ENCODE measurements around the gene NOS1AP. TPM values are rescaled to one million over a fixed set of nuclear protein-coding genes. Genes with fewer than 3 reads are reported as not detected.

NOS1AP gene
- total and polyA plus RNA-seq, 9 of the 15 experiments (the other 6 are each of a cell fraction or from before 2014, with no cell fraction given): 0.07 to 1.5 (median 0.22) TPM

GRCh38 chr1:162386292-162387225 is 317.1 kb downstream of the NOS1AP start (continued):
- peak; percentile 99 for TF ChIP-seq PML (IDR thresholded peaks at IDR 0.05; ENCODE audit: low read length)
- peak; percentile 60 for TF ChIP-seq MEF2A (IDR thresholded peaks at IDR 0.05; ENCODE audit: control insufficient read depth, low read depth, low read length)
- no peak for TF ChIP-seq PBX2 (CRISPR knock-in tag; IDR thresholded peaks at IDR 0.05; ENCODE audit: low read depth)
- no peak for TF ChIP-seq PBX2 (tag; conservative IDR thresholded peaks at IDR 0.05; ENCODE audit: low read depth)
- no peak for TF ChIP-seq ZFX (CRISPR knock-in tag; IDR thresholded peaks at IDR 0.05)
- no peak for TF ChIP-seq FOXK1 (CRISPR knock-in tag; IDR thresholded peaks at IDR 0.05; ENCODE audit: borderline replicate concordance)
- TF ChIP-seq ZNF445 (CRISPR knock-in tag; IDR thresholded peaks at IDR 0.05; ENCODE audit: low read depth): no peak
- TF ChIP-seq VEZF1 (CRISPR knock-in tag; IDR thresholded peaks at IDR 0.05): peak; percentile 64
- TF ChIP-seq ETV6 (IDR thresholded peaks at IDR 0.05; ENCODE audit: borderline replicate concordance in 1 of 2, low read depth in 2 of 2, low read length in 1 of 2): peak; percentile 70 to 93; a peak in 3 of 4 replicates
- TF ChIP-seq ETV6 (CRISPR knock-in tag; IDR thresholded peaks at IDR 0.05; ENCODE audit: borderline replicate concordance): no peak
- no peak for TF ChIP-seq ZNF57 (CRISPR knock-in tag; IDR thresholded peaks at IDR 0.05)
- no peak for TF ChIP-seq ZNF354B (CRISPR knock-in tag; IDR thresholded peaks at IDR 0.05)
- no peak for TF ChIP-seq ZBTB1 (CRISPR knock-in tag; IDR thresholded peaks at IDR 0.05; ENCODE audit: borderline replicate concordance, low read depth)
- no peak for TF ChIP-seq HIVEP1 (CRISPR knock-in tag; IDR thresholded peaks at IDR 0.05)
- peak; percentile 52; the same call in 1 of the 2 replicates for TF ChIP-seq SMAD3 (CRISPR knock-in tag; conservative IDR thresholded peaks at IDR 0.05)
- TF ChIP-seq CGGBP1 (CRISPR knock-in tag; IDR thresholded peaks at IDR 0.05): no peak
- TF ChIP-seq DNMT1 (IDR thresholded peaks at IDR 0.05): no peak
- TF ChIP-seq ZBTB17 (CRISPR knock-in tag; IDR thresholded peaks at IDR 0.05): no peak
- peak; percentile 97 for TF ChIP-seq HMBOX1 (IDR thresholded peaks at IDR 0.05)
- TF ChIP-seq EZH2 (IDR thresholded peaks at IDR 0.05; ENCODE audit: borderline replicate concordance, low read depth, low read length): peak; percentile 52; the same call in 1 of the 2 replicates
- no peak for TF ChIP-seq JUN (IDR thresholded peaks at IDR 0.05; ENCODE audit: borderline replicate concordance, low read depth, low read length)
- no peak for TF ChIP-seq JUN (CRISPR knock-in tag; IDR thresholded peaks at IDR 0.05; ENCODE audit: borderline replicate concordance)
- peak; percentile 99 for TF ChIP-seq NCOR1 (IDR thresholded peaks at IDR 0.05)
